Thyroid gland (tissue), 4 donors: Measurements from ENCODE around the gene NPPC. TPM values are rescaled to one million over a fixed set of nuclear protein-coding genes. Genes with fewer than 3 reads are reported as not detected.

Experiments used
- DNase-seq, 2 donors: peaks; one replicate each; pipeline ENCODE4 v3.0.0-alpha.2; 2019
- H3K27ac ChIP-seq, 3 donors: fragments of 200-600 bp; sonication (generic); 1 replicate in 2 of 3; 2 replicates in 1 of 3; pipeline ENCODE4 v1.5.1; 2016 to 2019; ENCODE audit warnings: mild to moderate bottlenecking in 1 of 3, moderate library complexity in 1 of 3
- H3K27me3 ChIP-seq: fragments of 200-600 bp; sonication (generic); one replicate; pipeline ENCODE4 v1.5.1; 2019
- H3K36me3 ChIP-seq, 2 donors: fragments of 200-600 bp; sonication (generic); one replicate each; pipeline ENCODE4 v1.5.1; 2016 to 2019
- H3K4me1 ChIP-seq, 2 donors: fragments of 200-600 bp; sonication (generic); one replicate each; pipeline ENCODE4 v1.5.1; 2017 to 2019
- H3K4me3 ChIP-seq, 3 donors: fragments of 200-600 bp; sonication (generic); replicated peaks in 1 of 3; 1 replicate in 2 of 3; 2 replicates in 1 of 3; pipeline ENCODE4 v1.5.1; 2016; ENCODE audit warnings: mild to moderate bottlenecking in 1 of 3
- H3K9me3 ChIP-seq: fragments of 200-600 bp; sonication (generic); one replicate; pipeline ENCODE4 v1.5.1; 2017
- CTCF ChIP-seq, 6 experiments: fragments of 200-600 bp in 3 of 6; fragments of 450-650 bp in 3 of 6; sonication (generic) in 3 of 6; IDR thresholded peaks; one replicate each; pipeline ENCODE4 v1.5.1; 2016 to 2019; ENCODE audit warnings: antibody characterized with exemption in 6 of 6, mild to moderate bottlenecking in 2 of 6, inconsistent platforms in 1 of 6, moderate library complexity in 1 of 6
- POLR2A ChIP-seq, 2 donors: fragments of 450-650 bp; IDR thresholded peaks; one replicate each; pipeline ENCODE4 v1.6.1; 2017; ENCODE audit warnings: antibody characterized with exemption in 2 of 2, mild to moderate bottlenecking in 2 of 2, moderate library complexity in 1 of 2
- WGBS, 2 donors: methylation state at CpG; one replicate each; pipeline ENCODE4 v1.1.5; 2017; 5-methylcytosine and 5-hydroxymethylcytosine counted together
- intact Hi-C: fragments of 100-400 bp; cut with DNase I; formaldehyde crosslinking; loops from one replicate; pipeline ENCODE4 v1.15.1; 2023
- total RNA-seq, 4 donors: library from RNA; depleted of rRNA; stranded (reverse); fragments of >200 nt; gene quantifications; one replicate each; pipeline ENCODE4 v1.2.3, GENCODE V29; 2016

NPPC gene
- total RNA-seq, 4 donors from 2014 or later, result not detected

- Histone ChIP-seq H3K9me3 (no peaks in the 10 kb centered on the region), H3K27ac (no peak overlapping the region), H3K27me3 (no peaks in the 10 kb centered on the region), H3K36me3 (no peaks in the 10 kb centered on the region), H3K4me1 (peaks cover 14 to 25% of the 10 kb centered on the region in 2 donors), H3K4me3 (no peak overlapping the region)
- no peak for TF ChIP-seq CTCF (IDR thresholded peaks at IDR 0.05)
- no peak for TF ChIP-seq POLR2A (IDR thresholded peaks at IDR 0.05)
- DNase-seq, result no peak
- WGBS, 2 donors, result 87 to 100% methylated on average over 2 to 3 of the region's 3 CpGs
- intact Hi-C loops, result loop anchor here (10.0 kb wide), 1 partner anchor 602 kb away; the partner anchor contains the start of genes CHRND and PRSS56
Measured at GRCh38 chr2:231923010-231923344, 3.2 kb downstream of the NPPC start.

GRCh38 chr2:231922311-231923009 is 3.7 kb downstream of the NPPC start:
- H3K27me3 ChIP-seq, result no peaks in the 10 kb centered on the region
- no peaks in the 10 kb centered on the region for H3K9me3 ChIP-seq
- H3K4me3 ChIP-seq, result no peak overlapping the region
- H3K36me3 ChIP-seq, result no peaks in the 10 kb centered on the region
- intact Hi-C loops, result loop anchor here (10.0 kb wide), 1 partner anchor 602 kb away; the partner anchor contains the start of genes CHRND and PRSS56
- TF ChIP-seq POLR2A (IDR thresholded peaks at IDR 0.05), result no peak
- TF ChIP-seq CTCF (IDR thresholded peaks at IDR 0.05), result no peak
- WGBS, 2 donors, result 85 to 86% methylated on average over 15 of the region's 15 CpGs
- no peak overlapping the region for H3K27ac ChIP-seq
- H3K4me1 ChIP-seq, result peaks cover 14 to 28% of the 10 kb centered on the region in 2 donors
- DNase-seq, result no peak

- Histone ChIP-seq H3K27me3 (no peaks in the 10 kb centered on the region), H3K9me3 (no peaks in the 10 kb centered on the region), H3K36me3 (no peaks in the 10 kb centered on the region), H3K4me1 (peaks cover 5 to 16% of the 10 kb centered on the region in 2 donors), H3K4me3 (no peak overlapping the region), H3K27ac (no peak overlapping the region)
- no peak for DNase-seq
- TF ChIP-seq CTCF (IDR thresholded peaks at IDR 0.05) (no peak), POLR2A (IDR thresholded peaks at IDR 0.05) (no peak)
- 89 to 96% methylated on average over 5 of the region's 5 CpGs for WGBS, 2 donors
- intact Hi-C loops, result loop anchor here (10.0 kb wide), 1 partner anchor 604 kb away; the partner anchor contains the start of genes CHRND and PRSS56
Measured at GRCh38 chr2:231920795-231921194, 5.4 kb downstream of the NPPC start.

GRCh38 chr2:231920366-231920765 is 5.8 kb downstream of the NPPC start:
- 90 to 95% methylated on average over 1 to 3 of the region's 3 CpGs for WGBS, 2 donors
- no peak for DNase-seq
- H3K36me3 ChIP-seq, result no peaks in the 10 kb centered on the region
- intact Hi-C loops, result loop anchor here (10.0 kb wide), 1 partner anchor 604 kb away; the partner anchor contains the start of genes CHRND and PRSS56
- no peak overlapping the region for H3K27ac ChIP-seq
- H3K27me3 ChIP-seq, result no peaks in the 10 kb centered on the region
- no peaks in the 10 kb centered on the region for H3K9me3 ChIP-seq
- H3K4me1 ChIP-seq, result peaks cover under 1 to 12% of the 10 kb centered on the region in 2 donors
- no peak overlapping the region for H3K4me3 ChIP-seq
- TF ChIP-seq CTCF (IDR thresholded peaks at IDR 0.05) (no peak), POLR2A (IDR thresholded peaks at IDR 0.05) (no peak)

- intact Hi-C loops, result loop anchor here (10.0 kb wide), 1 partner anchor 605 kb away; the partner anchor contains the start of genes CHRND and PRSS56
- TF ChIP-seq CTCF (IDR thresholded peaks at IDR 0.05) (no peak), POLR2A (IDR thresholded peaks at IDR 0.05) (no peak)
- no peak for DNase-seq
- H3K4me3 ChIP-seq, result no peak overlapping the region
- H3K27ac ChIP-seq, result no peak overlapping the region
- H3K36me3 ChIP-seq, result no peaks in the 10 kb centered on the region
- H3K9me3 ChIP-seq, result no peaks in the 10 kb centered on the region
- peaks cover 6 to 8% of the 10 kb centered on the region in 2 donors for H3K4me1 ChIP-seq
- H3K27me3 ChIP-seq, result no peaks in the 10 kb centered on the region
- 85 to 90% methylated on average over 15 of the region's 15 CpGs for WGBS, 2 donors
Measured at GRCh38 chr2:231919341-231920035, 6.7 kb downstream of the NPPC start.
